ENCODE data around the gene ZNF785. TPM values are rescaled to one million over a fixed set of nuclear protein-coding genes. Genes with fewer than 3 reads are reported as not detected.

ZNF785 gene
- total and polyA plus RNA-seq, 2 of the 13 experiments (the other 11 are each of a cell fraction or from before 2014, with no cell fraction given), result 0.01 TPM; not detected in 1

DNA sequence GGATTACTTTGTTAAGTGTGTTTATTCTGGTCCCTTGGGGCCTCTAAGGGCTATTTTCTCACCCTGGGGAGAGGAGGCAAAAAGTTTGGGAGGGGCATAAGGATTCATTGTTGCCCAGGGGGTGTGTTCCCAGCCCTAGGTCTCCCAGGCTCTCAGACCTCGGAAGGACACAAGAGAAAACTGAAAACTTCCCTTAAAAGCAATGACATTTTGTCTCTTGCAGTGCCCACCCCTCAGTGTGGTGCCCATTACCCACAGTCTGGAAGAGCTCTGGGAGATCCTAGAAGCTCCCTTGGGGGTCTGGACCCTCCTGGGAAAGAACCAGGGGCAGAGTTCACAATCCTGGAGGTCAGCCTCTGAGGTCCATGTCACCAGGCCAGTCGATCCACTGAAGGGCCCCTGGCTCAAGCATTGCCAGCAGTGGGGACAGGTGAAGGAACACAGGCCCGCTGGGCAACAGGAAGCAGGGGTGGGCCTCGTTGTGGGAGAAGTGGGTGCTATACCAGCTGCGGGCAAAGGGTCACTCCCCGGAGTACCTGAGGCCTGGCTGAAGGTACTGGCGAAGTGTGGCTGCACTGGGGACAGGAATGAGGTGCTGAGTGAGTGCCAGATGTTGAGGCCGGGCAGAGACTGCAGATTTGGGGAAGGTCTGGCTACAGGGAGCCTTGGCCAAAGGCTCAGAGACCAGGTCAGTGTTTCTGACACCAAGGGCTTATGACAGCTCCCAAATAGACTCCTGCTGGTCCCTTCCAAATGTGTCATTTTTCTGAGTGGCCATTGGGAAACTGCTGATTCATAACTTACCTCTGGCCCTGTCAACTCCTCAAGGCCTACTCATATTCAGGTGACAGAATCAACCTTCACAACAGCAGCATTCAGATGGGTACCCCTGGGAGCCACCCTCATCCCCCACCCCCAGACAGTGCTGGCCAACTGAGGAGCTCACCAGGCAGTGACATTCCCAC is 46.2 kb downstream of the ZNF785 start (continued):
- TF ChIP-seq, protein P1, sequence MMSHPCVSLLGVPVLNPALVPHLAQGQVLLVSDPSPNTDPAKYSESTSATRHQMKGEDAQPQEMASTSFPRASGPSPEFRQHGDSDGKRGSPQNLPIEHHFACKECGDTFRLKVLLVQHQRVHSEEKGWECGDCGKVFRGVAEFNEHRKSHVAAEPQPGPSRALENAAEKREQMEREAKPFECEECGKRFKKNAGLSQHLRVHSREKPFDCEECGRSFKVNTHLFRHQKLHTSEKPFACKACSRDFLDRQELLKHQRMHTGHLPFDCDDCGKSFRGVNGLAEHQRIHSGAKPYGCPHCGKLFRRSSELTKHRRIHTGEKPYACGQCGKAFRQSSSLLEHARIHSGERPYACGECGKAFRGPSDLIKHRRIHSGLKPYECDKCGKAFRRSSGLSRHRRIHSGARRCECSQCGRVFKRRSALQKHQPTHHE (CRISPR knock-in tag; IDR thresholded peaks at IDR 0.05; ENCODE audit: borderline replicate concordance), result no peak
- TF ChIP-seq POLR2AphosphoS2 (IDR thresholded peaks at IDR 0.05; ENCODE audit: low read depth, low read length) (no peak), RFXANK (CRISPR knock-in tag; IDR thresholded peaks at IDR 0.05) (no peak), ZNF12 (CRISPR knock-in tag; IDR thresholded peaks at IDR 0.05) (no peak), REL (CRISPR knock-in tag; conservative IDR thresholded peaks at IDR 0.05) (no peak), TOPORS (CRISPR knock-in tag; IDR thresholded peaks at IDR 0.05) (no peak), PTBP1 (IDR thresholded peaks at IDR 0.05; ENCODE audit: low read depth, low read length, poor library complexity, severe bottlenecking) (no peak), ZNF652 (CRISPR knock-in tag; IDR thresholded peaks at IDR 0.05; ENCODE audit: borderline replicate concordance, low read depth) (no peak), ZNF562 (CRISPR knock-in tag; IDR thresholded peaks at IDR 0.05; ENCODE audit: borderline replicate concordance) (no peak), MED13 (CRISPR knock-in tag; IDR thresholded peaks at IDR 0.05) (no peak), KLF11 (CRISPR knock-in tag; IDR thresholded peaks at IDR 0.05) (no peak), ARNTL (CRISPR knock-in tag; IDR thresholded peaks at IDR 0.05) (no peak), TEF (CRISPR knock-in tag; IDR thresholded peaks at IDR 0.05) (no peak), ZBTB42 (CRISPR knock-in tag; IDR thresholded peaks at IDR 0.05) (no peak)
- TF ChIP-seq, protein P2, sequence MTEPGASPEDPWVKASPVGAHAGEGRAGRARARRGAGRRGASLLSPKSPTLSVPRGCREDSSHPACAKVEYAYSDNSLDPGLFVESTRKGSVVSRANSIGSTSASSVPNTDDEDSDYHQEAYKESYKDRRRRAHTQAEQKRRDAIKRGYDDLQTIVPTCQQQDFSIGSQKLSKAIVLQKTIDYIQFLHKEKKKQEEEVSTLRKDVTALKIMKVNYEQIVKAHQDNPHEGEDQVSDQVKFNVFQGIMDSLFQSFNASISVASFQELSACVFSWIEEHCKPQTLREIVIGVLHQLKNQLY (CRISPR knock-in tag; IDR thresholded peaks at IDR 0.05), result no peak
- TF ChIP-seq, protein P3, sequence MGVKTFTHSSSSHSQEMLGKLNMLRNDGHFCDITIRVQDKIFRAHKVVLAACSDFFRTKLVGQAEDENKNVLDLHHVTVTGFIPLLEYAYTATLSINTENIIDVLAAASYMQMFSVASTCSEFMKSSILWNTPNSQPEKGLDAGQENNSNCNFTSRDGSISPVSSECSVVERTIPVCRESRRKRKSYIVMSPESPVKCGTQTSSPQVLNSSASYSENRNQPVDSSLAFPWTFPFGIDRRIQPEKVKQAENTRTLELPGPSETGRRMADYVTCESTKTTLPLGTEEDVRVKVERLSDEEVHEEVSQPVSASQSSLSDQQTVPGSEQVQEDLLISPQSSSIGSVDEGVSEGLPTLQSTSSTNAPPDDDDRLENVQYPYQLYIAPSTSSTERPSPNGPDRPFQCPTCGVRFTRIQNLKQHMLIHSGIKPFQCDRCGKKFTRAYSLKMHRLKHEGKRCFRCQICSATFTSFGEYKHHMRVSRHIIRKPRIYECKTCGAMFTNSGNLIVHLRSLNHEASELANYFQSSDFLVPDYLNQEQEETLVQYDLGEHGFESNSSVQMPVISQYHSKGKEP (CRISPR knock-in tag; IDR thresholded peaks at IDR 0.05), result no peak
- TF ChIP-seq, protein P4, sequence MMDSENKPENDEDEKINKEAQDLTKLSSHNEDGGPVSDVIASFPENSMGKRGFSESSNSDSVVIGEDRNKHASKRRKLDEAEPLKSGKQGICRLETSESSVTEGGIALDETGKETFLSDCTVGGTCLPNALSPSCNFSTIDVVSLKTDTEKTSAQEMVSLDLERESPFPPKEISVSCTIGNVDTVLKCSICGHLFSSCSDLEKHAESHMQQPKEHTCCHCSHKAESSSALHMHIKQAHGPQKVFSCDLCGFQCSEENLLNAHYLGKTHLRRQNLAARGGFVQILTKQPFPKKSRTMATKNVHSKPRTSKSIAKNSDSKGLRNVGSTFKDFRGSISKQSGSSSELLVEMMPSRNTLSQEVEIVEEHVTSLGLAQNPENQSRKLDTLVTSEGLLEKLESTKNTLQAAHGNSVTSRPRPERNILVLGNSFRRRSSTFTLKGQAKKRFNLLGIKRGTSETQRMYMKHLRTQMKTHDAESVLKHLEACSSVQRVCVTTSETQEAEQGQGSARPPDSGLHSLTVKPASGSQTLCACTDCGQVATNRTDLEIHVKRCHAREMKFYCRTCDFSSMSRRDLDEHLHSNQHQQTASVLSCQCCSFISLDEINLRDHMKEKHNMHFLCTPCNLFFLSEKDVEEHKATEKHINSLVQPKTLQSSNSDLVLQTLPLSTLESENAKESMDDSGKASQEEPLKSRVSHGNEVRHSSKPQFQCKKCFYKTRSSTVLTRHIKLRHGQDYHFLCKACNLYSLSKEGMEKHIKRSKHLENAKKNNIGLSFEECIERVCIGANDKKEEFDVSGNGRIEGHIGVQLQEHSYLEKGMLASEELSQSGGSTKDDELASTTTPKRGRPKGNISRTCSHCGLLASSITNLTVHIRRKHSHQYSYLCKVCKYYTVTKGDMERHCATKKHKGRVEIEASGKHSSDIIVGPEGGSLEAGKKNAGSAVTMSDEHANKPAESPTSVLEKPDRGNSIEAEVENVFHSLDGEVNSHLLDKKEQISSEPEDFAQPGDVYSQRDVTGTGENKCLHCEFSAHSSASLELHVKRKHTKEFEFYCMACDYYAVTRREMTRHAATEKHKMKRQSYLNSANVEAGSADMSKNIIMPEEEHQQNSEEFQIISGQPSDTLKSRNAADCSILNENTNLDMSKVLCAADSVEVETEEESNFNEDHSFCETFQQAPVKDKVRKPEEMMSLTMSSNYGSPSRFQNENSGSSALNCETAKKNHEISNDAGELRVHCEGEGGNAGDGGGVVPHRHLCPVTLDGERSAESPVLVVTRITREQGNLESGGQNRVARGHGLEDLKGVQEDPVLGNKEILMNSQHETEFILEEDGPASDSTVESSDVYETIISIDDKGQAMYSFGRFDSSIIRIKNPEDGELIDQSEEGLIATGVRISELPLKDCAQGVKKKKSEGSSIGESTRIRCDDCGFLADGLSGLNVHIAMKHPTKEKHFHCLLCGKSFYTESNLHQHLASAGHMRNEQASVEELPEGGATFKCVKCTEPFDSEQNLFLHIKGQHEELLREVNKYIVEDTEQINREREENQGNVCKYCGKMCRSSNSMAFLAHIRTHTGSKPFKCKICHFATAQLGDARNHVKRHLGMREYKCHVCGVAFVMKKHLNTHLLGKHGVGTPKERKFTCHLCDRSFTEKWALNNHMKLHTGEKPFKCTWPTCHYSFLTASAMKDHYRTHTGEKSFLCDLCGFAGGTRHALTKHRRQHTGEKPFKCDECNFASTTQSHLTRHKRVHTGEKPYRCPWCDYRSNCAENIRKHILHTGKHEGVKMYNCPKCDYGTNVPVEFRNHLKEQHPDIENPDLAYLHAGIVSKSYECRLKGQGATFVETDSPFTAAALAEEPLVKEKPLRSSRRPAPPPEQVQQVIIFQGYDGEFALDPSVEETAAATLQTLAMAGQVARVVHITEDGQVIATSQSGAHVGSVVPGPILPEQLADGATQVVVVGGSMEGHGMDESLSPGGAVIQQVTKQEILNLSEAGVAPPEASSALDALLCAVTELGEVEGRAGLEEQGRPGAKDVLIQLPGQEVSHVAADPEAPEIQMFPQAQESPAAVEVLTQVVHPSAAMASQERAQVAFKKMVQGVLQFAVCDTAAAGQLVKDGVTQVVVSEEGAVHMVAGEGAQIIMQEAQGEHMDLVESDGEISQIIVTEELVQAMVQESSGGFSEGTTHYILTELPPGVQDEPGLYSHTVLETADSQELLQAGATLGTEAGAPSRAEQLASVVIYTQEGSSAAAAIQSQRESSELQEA (CRISPR knock-in tag; IDR thresholded peaks at IDR 0.05; ENCODE audit: not compliant biosample characterization), result no peak
